ENCODE measurements around the gene LRP8. TPM values are rescaled to one million over a fixed set of nuclear protein-coding genes. Genes with fewer than 3 reads are reported as not detected.

The LRP8 gene
- total and polyA plus RNA-seq, 9 of the 15 experiments (the other 6 are each of a cell fraction or from before 2014, with no cell fraction given): 7.1 to 56.1 (median 31.3) TPM

DNA sequence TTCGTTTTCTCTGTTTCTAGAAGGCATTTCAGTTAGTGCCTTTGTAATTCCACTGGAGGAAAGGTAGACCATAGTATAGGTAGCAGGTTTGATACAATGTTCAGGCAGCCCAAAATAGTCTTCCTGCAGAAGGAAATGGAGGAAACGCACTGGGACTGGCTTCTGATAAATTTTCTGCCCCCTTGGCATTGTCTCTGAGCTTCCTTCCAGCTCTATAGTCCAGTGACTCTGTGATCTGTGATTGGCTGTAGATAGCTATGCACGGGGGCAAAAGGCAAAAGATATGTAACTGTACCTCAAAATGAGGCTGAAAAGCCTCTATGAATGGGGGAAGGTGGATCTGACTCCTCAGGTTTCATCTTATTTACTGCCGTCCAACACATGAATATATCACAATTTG is 83.7 kb downstream of the LRP8 start:
- no peaks in the 10 kb centered on the region for H3K79me2 ChIP-seq (ENCODE audit: control insufficient read depth, insufficient read depth, low read length)
- BruUV-seq (replicated peaks): no TSS peak
- no peak overlapping the region for H2AFZ ChIP-seq (ENCODE audit: low read depth, low read length)
- POLR2A ChIA-PET: interaction anchor here (0.6 to 2.3 kb wide), 4 partner anchors 9 to 16 kb away, joined by 3 to 8 read pairs (median 5); no protein-coding TSS in a partner anchor
- H3K27ac ChIP-seq (ENCODE audit: extremely low read depth, low read depth, low read length): no peak overlapping the region
- no peak overlapping the region for H3K4me2 ChIP-seq (ENCODE audit: insufficient read depth, low read length)
- no peak overlapping the region for H3K9ac ChIP-seq (ENCODE audit: insufficient read depth in 1 of 2, low read depth in 2 of 2, low read length in 2 of 2)
- H3K9me1 ChIP-seq (ENCODE audit: control insufficient read depth, insufficient read depth, low read length): no peaks in the 10 kb centered on the region
- FAIRE-seq (no peak), DNase-seq (ENCODE audit: extremely low read depth in 1 of 4, low spot score in 3 of 4) (no peak), ATAC-seq (no peak)
- CTCF ChIA-PET (ENCODE audit: low intra/inter-chr PET ratio): no interaction called here
- H4K20me1 ChIP-seq (replicated peaks; ENCODE audit: control insufficient read depth, insufficient read depth, low read length): no peaks in the 10 kb centered on the region
- H3K9me3 ChIP-seq (replicated peaks; ENCODE audit: control insufficient read depth, insufficient read depth, low read depth, low read length): no peaks in the 10 kb centered on the region; the same call in 1 of the 2 replicates
- TF ChIP-seq SUPT5H (IDR thresholded peaks at IDR 0.05): 0 out of 2 replicates have a peak, but pooled peaks have one; percentile 17
- no peak for TF ChIP-seq KAT7 (CRISPR knock-in tag; IDR thresholded peaks at IDR 0.05; ENCODE audit: borderline replicate concordance)
- no peak for TF ChIP-seq IFI16 (CRISPR knock-in tag; IDR thresholded peaks at IDR 0.05)
- in situ Hi-C loops (cut with MboI) (no loop called here), intact Hi-C loops (cut with micrococcal nuclease) (no loop called here)
- no peaks in the 10 kb centered on the region for H3K27me3 ChIP-seq (ENCODE audit: control insufficient read depth in 2 of 2, insufficient read depth in 2 of 2, low read length in 2 of 2)
- no peak overlapping the region for H3K4me3 ChIP-seq
- H3K4me1 ChIP-seq (replicated peaks in 1 of 2; ENCODE audit: control insufficient read depth in 2 of 2, insufficient read depth in 2 of 2, low read length in 2 of 2): no peaks in the 10 kb centered on the region
- H3K36me3 ChIP-seq (ENCODE audit: control insufficient read depth, insufficient read depth, low read length): peaks cover 37% of the 10 kb centered on the region; the same call in 2 of the 3 replicates
- WGBS (ENCODE audit: insufficient coverage, low coverage, missing lambda C conversion rate): 37% methylated on average over 4 of the region's 4 CpGs

DNA sequence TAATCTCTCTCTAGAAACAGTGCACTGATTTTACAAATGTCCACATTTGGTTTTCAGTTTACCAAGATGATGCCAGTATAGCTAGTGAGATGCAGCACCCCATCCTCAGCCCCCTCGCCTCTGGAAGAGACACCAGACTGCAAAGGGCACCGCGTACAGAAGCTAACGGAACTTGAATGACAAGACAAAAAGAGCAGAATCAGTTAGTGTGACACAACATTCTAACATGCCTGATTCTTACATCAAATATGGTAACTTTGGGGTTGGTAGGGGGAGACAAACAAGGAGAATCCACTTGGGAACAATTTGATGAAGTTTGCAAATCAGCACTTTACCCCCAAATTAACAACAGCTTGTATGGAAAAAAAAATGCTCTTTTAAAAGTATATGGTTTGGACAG is 85.5 kb downstream of the LRP8 start:
- 13% methylated on average over 4 of the region's 4 CpGs for WGBS (ENCODE audit: insufficient coverage, low coverage, missing lambda C conversion rate)
- no peak overlapping the region for H3K4me2 ChIP-seq (ENCODE audit: insufficient read depth, low read length)
- H3K9me1 ChIP-seq (ENCODE audit: control insufficient read depth, insufficient read depth, low read length): no peaks in the 10 kb centered on the region
- no peak overlapping the region for H3K4me3 ChIP-seq
- no TSS peak for BruUV-seq (replicated peaks)
- H3K9me3 ChIP-seq (replicated peaks; ENCODE audit: control insufficient read depth, insufficient read depth, low read depth, low read length): no peaks in the 10 kb centered on the region; the same call in 1 of the 2 replicates
- no peak for DNase-seq (ENCODE audit: extremely low read depth in 1 of 4, low spot score in 3 of 4)
- peaks cover 20% of the 10 kb centered on the region; the same call in 2 of the 3 replicates for H3K36me3 ChIP-seq (ENCODE audit: control insufficient read depth, insufficient read depth, low read length)
- ChIA-PET POLR2A (interaction anchor here (1.3 to 1.6 kb wide), 2 partner anchors 12 to 16 kb away, joined by 6 to 8 read pairs; no protein-coding TSS in a partner anchor), CTCF (ENCODE audit: low intra/inter-chr PET ratio) (no interaction called here)
- H3K9ac ChIP-seq (ENCODE audit: insufficient read depth in 1 of 2, low read depth in 2 of 2, low read length in 2 of 2): no peak overlapping the region
- H3K4me1 ChIP-seq (replicated peaks in 1 of 2; ENCODE audit: control insufficient read depth in 2 of 2, insufficient read depth in 2 of 2, low read length in 2 of 2): peaks cover 4 to 9% of the 10 kb centered on the region in 2 experiments; a peak in 3 of 5 replicates
- H4K20me1 ChIP-seq (replicated peaks; ENCODE audit: control insufficient read depth, insufficient read depth, low read length): 0 out of 2 replicates have a peak, but pooled peaks cover 4% of the 10 kb centered on the region
- no peak overlapping the region for H3K27ac ChIP-seq (ENCODE audit: extremely low read depth, low read depth, low read length)
- no peak overlapping the region for H2AFZ ChIP-seq (ENCODE audit: low read depth, low read length)
- intact Hi-C loops (cut with micrococcal nuclease) (no loop called here), in situ Hi-C loops (cut with MboI) (no loop called here)
- no peak for FAIRE-seq
- H3K27me3 ChIP-seq (ENCODE audit: control insufficient read depth in 2 of 2, insufficient read depth in 2 of 2, low read length in 2 of 2): no peaks in the 10 kb centered on the region
- no peak for ATAC-seq
- peaks cover 10% of the 10 kb centered on the region for H3K79me2 ChIP-seq (ENCODE audit: control insufficient read depth, insufficient read depth, low read length)
- no peak for TF ChIP-seq TAF15 (IDR thresholded peaks at IDR 0.05; ENCODE audit: low read depth, low read length)
- no peak for TF ChIP-seq MAFK (IDR thresholded peaks at IDR 0.05; ENCODE audit: low read length)
- no peak for TF ChIP-seq OTX1 (CRISPR knock-in tag; IDR thresholded peaks at IDR 0.05)
- no peak for TF ChIP-seq ATF1 (CRISPR knock-in tag; IDR thresholded peaks at IDR 0.05)
- no peak for TF ChIP-seq ATF1 (tag; IDR thresholded peaks at IDR 0.05)
- peak; percentile 71 for TF ChIP-seq NFE2 (IDR thresholded peaks at IDR 0.05; ENCODE audit: low read depth)
- TF ChIP-seq KAT8 (IDR thresholded peaks at IDR 0.05; ENCODE audit: low read depth): no peak
- no peak for TF ChIP-seq HES1 (IDR thresholded peaks at IDR 0.05; ENCODE audit: low read depth)
- TF ChIP-seq, protein P1, sequence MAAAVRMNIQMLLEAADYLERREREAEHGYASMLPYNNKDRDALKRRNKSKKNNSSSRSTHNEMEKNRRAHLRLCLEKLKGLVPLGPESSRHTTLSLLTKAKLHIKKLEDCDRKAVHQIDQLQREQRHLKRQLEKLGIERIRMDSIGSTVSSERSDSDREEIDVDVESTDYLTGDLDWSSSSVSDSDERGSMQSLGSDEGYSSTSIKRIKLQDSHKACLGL (CRISPR knock-in tag; IDR thresholded peaks at IDR 0.05; ENCODE audit: borderline replicate concordance, poor library complexity, severe bottlenecking): no peak
- no peak for TF ChIP-seq NR4A1 (CRISPR knock-in tag; IDR thresholded peaks at IDR 0.05)
- TF ChIP-seq NR4A1 (tag; IDR thresholded peaks at IDR 0.05): no peak
- TF ChIP-seq PRMT5 (CRISPR knock-in tag; IDR thresholded peaks at IDR 0.05): no peak
- TF ChIP-seq ARID1B (IDR thresholded peaks at IDR 0.05): no peak
- TF ChIP-seq ZNF347 (CRISPR knock-in tag; IDR thresholded peaks at IDR 0.05; ENCODE audit: low read depth): no peak

Data from K562 (cell line).